ENCODE results near the gene DFFA. TPM values are rescaled to one million over a fixed set of nuclear protein-coding genes. Genes with fewer than 3 reads are reported as not detected.

DFFA gene
- total and polyA plus RNA-seq, 9 of the 15 experiments (the other 6 are each of a cell fraction or from before 2014, with no cell fraction given): 39.6 to 74.8 (median 59.2) TPM

DNA sequence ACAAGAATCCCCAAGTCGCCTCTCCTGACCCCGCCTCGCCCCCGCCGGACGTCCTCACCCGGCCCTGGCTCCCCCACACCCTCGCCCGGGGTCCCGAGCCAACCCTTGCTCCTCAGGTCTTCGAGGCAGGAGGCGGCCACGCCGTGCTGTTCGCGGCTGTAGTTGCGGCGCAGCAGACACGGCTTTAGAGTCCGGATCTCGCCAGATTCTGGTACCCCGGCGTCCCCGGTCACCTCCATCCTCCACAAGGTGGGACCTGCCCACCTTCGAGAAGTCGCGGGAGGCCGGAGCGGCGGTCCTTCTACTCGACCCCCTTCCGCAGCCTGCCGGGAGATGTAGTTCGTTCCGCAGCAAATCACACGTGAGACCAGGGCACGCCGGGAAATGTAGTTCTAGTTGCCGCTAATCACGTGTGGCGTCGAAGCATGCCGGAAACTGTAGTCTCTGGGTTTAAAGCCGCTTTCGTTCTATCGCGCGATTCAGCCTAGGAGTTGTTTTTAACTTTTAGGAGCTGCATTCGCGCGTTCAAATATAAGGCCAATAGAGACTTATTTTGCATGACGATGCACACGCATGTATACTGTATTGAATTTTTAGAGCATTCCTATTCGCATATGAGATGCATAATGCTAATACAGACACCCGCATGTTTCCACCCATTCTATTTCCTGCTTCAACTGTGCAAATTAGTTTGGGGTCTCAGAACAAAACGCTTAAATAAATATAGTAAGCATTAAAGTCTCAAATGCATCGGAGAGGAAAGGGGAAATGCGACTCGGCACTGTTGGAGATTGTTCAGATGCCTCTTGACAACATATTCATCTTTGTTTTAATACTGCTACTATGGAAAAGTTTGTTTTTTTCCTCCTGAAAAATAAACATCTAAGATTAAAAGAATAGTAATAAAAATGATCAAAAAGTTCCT, at the start of gene DFFA (continued):
- TF ChIP-seq HDAC2 (IDR thresholded peaks at IDR 0.05) (peak; percentile 62; the same call in 1 of the 2 replicates), ZNF695 (CRISPR knock-in tag; IDR thresholded peaks at IDR 0.05) (no peak), RBM25 (IDR thresholded peaks at IDR 0.05; ENCODE audit: low read depth, low read length, severe bottlenecking) (peak; percentile 30), NFXL1 (CRISPR knock-in tag; IDR thresholded peaks at IDR 0.05) (no peak), ATF1 (CRISPR knock-in tag; IDR thresholded peaks at IDR 0.05) (no peak), ATF1 (tag; IDR thresholded peaks at IDR 0.05) (peak; percentile 90), NR2F6 (CRISPR knock-in tag; IDR thresholded peaks at IDR 0.05) (peak; percentile 39; the same call in 1 of the 2 replicates), RCOR1 (IDR thresholded peaks at IDR 0.05; ENCODE audit: borderline replicate concordance in 1 of 2, low read depth in 2 of 2, low read length in 2 of 2) (peak; percentile 59 to 83; a peak in 3 of 4 replicates), MCM2 (IDR thresholded peaks at IDR 0.05; ENCODE audit: low read depth) (no peak), POLR2AphosphoS5 (IDR thresholded peaks at IDR 0.05; ENCODE audit: control insufficient read depth, insufficient read depth, low read depth, low read length) (peak; percentile 39), SMARCA4 (IDR thresholded peaks at IDR 0.05) (no peak), ARID1B (IDR thresholded peaks at IDR 0.05) (no peak), PHF20 (IDR thresholded peaks at IDR 0.05; ENCODE audit: partially characterized antibody) (peak; percentile 63), JUND (IDR thresholded peaks at IDR 0.05; ENCODE audit: borderline replicate concordance, low read depth, low read length) (peak; percentile 80), JUND (tag; IDR thresholded peaks at IDR 0.05; ENCODE audit: borderline replicate concordance, low read depth, low read length) (peak; percentile 26; the same call in 1 of the 3 replicates), POLR2B (IDR thresholded peaks at IDR 0.05; ENCODE audit: low read depth, partially characterized antibody) (peak; percentile 49), ZNF23 (CRISPR knock-in tag; IDR thresholded peaks at IDR 0.05) (0 out of 2 replicates have a peak, but pooled peaks have one; percentile 11), YY1 (IDR thresholded peaks at IDR 0.05; ENCODE audit: borderline replicate concordance in 1 of 3, control insufficient read depth in 1 of 3, extremely low read depth in 1 of 3, insufficient read depth in 3 of 3, insufficient read length in 1 of 3, insufficient replicate concordance in 2 of 3, low read depth in 1 of 3, low read length in 2 of 3) (peak; percentile 27 to 71 (median 60)), TRIM24 (IDR thresholded peaks at IDR 0.05) (peak in 1 of 2 experiments; percentile 36; a peak in 2 of 4 replicates), ATF7 (IDR thresholded peaks at IDR 0.05) (peak; percentile 84), SMC3 (conservative IDR thresholded peaks at IDR 0.05; ENCODE audit: insufficient read depth, low read depth, low read length) (no peak)
- TF ChIP-seq, protein P1, sequence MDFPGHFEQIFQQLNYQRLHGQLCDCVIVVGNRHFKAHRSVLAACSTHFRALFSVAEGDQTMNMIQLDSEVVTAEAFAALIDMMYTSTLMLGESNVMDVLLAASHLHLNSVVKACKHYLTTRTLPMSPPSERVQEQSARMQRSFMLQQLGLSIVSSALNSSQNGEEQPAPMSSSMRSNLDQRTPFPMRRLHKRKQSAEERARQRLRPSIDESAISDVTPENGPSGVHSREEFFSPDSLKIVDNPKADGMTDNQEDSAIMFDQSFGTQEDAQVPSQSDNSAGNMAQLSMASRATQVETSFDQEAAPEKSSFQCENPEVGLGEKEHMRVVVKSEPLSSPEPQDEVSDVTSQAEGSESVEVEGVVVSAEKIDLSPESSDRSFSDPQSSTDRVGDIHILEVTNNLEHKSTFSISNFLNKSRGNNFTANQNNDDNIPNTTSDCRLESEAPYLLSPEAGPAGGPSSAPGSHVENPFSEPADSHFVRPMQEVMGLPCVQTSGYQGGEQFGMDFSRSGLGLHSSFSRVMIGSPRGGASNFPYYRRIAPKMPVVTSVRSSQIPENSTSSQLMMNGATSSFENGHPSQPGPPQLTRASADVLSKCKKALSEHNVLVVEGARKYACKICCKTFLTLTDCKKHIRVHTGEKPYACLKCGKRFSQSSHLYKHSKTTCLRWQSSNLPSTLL (IDR thresholded peaks at IDR 0.05): no peak
- TF ChIP-seq, protein P2, sequence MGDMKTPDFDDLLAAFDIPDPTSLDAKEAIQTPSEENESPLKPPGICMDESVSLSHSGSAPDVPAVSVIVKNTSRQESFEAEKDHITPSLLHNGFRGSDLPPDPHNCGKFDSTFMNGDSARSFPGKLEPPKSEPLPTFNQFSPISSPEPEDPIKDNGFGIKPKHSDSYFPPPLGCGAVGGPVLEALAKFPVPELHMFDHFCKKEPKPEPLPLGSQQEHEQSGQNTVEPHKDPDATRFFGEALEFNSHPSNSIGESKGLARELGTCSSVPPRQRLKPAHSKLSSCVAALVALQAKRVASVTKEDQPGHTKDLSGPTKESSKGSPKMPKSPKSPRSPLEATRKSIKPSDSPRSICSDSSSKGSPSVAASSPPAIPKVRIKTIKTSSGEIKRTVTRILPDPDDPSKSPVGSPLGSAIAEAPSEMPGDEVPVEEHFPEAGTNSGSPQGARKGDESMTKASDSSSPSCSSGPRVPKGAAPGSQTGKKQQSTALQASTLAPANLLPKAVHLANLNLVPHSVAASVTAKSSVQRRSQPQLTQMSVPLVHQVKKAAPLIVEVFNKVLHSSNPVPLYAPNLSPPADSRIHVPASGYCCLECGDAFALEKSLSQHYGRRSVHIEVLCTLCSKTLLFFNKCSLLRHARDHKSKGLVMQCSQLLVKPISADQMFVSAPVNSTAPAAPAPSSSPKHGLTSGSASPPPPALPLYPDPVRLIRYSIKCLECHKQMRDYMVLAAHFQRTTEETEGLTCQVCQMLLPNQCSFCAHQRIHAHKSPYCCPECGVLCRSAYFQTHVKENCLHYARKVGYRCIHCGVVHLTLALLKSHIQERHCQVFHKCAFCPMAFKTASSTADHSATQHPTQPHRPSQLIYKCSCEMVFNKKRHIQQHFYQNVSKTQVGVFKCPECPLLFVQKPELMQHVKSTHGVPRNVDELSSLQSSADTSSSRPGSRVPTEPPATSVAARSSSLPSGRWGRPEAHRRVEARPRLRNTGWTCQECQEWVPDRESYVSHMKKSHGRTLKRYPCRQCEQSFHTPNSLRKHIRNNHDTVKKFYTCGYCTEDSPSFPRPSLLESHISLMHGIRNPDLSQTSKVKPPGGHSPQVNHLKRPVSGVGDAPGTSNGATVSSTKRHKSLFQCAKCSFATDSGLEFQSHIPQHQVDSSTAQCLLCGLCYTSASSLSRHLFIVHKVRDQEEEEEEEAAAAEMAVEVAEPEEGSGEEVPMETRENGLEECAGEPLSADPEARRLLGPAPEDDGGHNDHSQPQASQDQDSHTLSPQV (IDR thresholded peaks at IDR 0.05): peak; percentile 96

All from K562 (cell line).